Measurements from ENCODE around the gene MSLN.
"Not testable (repeated sequence)": the region's sequence is repeated elsewhere in the genome, so short reads cannot be mapped to it uniquely, and the experiment has no call there.

The MSLN gene

GRCh38 chr16:761625-762513, 1.3 kb downstream of the MSLN start:
- DNase-seq = no peak

GRCh38 chr16:762595-763268, 2.2 kb downstream of the MSLN start:
- DNase-seq = no peak

- no peak for DNase-seq
These were observed 3.0 kb downstream of the MSLN start for GRCh38 chr16:763369-764183.

- no peak for DNase-seq
These were observed 3.7 kb downstream of the MSLN start for GRCh38 chr16:764184-764750.

- no peak for DNase-seq
These were observed 4.4 kb downstream of the MSLN start for GRCh38 chr16:764848-765487.

- DNase-seq = no peak
These were observed 4.9 kb downstream of the MSLN start for GRCh38 chr16:765488-765865.

- no peak for DNase-seq
These were observed 5.7 kb downstream of the MSLN start for GRCh38 chr16:766008-766819.

GRCh38 chr16:766820-767640, 6.5 kb downstream of the MSLN start:
- DNase-seq = no peak

GRCh38 chr16:767743-768235, 7.3 kb downstream of the MSLN start:
- no peak for DNase-seq

- DNase-seq = no peak
These were observed 7.9 kb downstream of the MSLN start for GRCh38 chr16:768428-768827.

- DNase-seq = no peak
These were observed 8.8 kb downstream of the MSLN start for GRCh38 chr16:769184-769784.

GRCh38 chr16:769934-770333, 9.4 kb downstream of the MSLN start:
- no peak for DNase-seq

GRCh38 chr16:770411-770810, 9.9 kb downstream of the MSLN start:
- DNase-seq = no peak

- peak; percentile 79 for DNase-seq
These were observed 12.4 kb downstream of the MSLN start for GRCh38 chr16:772959-773358.

- peak; percentile 32 for DNase-seq
These were observed 13.8 kb downstream of the MSLN start for GRCh38 chr16:774086-775001.

GRCh38 chr16:775236-775796, 14.8 kb downstream of the MSLN start:
- peak; percentile 58 for DNase-seq

GRCh38 chr16:776298-776697, 15.8 kb downstream of the MSLN start:
- not testable (repeated sequence) for DNase-seq

GRCh38 chr16:776824-777223, 16.3 kb downstream of the MSLN start:
- DNase-seq = no peak

GRCh38 chr16:777826-778225, 17.3 kb downstream of the MSLN start:
- no peak for DNase-seq

Data from NCI-H146 (cell line).